ENCODE data around the gene RNF225. TPM values are rescaled to one million over a fixed set of nuclear protein-coding genes. Genes with fewer than 3 reads are reported as not detected.
A peak's percentile ranks its signal among the peaks of the same experiment; 100 is the strongest.

RNF225 gene
- polyA plus RNA-seq, 1 experiment = not detected

- H3K9me3 ChIP-seq (ENCODE audit: control insufficient read depth, insufficient read depth, low read length) = no peaks in the 10 kb centered on the region; the same call in 1 of the 2 replicates
- H3K27ac ChIP-seq (ENCODE audit: low read depth, low read length) = no peak overlapping the region
- ChIA-PET POLR2A (interaction anchor here (0.6 to 1.5 kb wide), 4 partner anchors 23 to 911 kb away, joined by 3 to 4 read pairs (median 3); no protein-coding TSS in a partner anchor), CTCF (interaction anchor here (0.6 kb wide), 1 partner anchor 17 kb away, joined by 3 read pairs; no protein-coding TSS in a partner anchor)
- peak overlapping the region; percentile 97 for H3K4me3 ChIP-seq (ENCODE audit: low read depth, low read length)
- no peaks in the 10 kb centered on the region for H3K27me3 ChIP-seq (ENCODE audit: control insufficient read depth, insufficient read depth, low read length)
- TF ChIP-seq, protein P1, sequence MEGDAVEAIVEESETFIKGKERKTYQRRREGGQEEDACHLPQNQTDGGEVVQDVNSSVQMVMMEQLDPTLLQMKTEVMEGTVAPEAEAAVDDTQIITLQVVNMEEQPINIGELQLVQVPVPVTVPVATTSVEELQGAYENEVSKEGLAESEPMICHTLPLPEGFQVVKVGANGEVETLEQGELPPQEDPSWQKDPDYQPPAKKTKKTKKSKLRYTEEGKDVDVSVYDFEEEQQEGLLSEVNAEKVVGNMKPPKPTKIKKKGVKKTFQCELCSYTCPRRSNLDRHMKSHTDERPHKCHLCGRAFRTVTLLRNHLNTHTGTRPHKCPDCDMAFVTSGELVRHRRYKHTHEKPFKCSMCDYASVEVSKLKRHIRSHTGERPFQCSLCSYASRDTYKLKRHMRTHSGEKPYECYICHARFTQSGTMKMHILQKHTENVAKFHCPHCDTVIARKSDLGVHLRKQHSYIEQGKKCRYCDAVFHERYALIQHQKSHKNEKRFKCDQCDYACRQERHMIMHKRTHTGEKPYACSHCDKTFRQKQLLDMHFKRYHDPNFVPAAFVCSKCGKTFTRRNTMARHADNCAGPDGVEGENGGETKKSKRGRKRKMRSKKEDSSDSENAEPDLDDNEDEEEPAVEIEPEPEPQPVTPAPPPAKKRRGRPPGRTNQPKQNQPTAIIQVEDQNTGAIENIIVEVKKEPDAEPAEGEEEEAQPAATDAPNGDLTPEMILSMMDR (IDR thresholded peaks at IDR 0.05; ENCODE audit: low read depth, low read length) = no peak
- DNase-seq (ENCODE audit: low read depth, low spot score) = no peak
Observed at GRCh38 chr19:58388175-58388526, 7.3 kb upstream of the RNF225 start.

DNA sequence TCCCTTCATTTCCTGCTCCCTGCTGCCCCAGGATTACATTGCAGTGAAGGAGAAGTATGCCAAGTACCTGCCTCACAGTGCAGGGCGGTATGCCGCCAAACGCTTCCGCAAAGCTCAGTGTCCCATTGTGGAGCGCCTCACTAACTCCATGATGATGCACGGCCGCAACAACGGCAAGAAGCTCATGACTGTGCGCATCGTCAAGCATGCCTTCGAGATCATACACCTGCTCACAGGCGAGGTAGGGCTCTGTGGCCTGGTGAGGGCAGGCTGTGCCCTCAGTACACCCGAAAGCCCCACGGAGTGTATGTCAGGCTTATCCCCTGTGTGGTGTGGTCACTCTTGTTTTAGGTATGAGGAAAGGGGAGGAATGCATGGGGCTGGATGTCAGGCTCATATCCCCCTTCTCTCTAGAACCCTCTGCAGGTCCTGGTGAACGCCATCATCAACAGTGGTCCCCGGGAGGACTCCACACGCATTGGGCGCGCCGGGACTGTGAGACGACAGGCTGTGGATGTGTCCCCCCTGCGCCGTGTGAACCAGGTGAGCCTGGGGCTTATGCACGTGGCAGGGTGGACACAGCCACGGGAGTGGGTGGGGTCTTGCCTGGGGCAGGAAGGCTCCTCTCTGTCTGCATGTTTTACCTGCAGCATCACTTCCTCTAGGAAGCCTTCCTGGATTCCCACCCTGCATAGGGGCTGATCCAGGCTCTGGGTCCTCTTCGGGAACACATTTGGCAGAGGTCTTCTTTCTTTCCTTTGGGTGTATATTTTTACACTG, 2.3 kb upstream of the RNF225 start:
- no peak overlapping the region for H3K4me3 ChIP-seq (ENCODE audit: low read depth, low read length)
- TF ChIP-seq, protein P1 (IDR thresholded peaks at IDR 0.05; ENCODE audit: low read depth, low read length) = no peak
- H3K27ac ChIP-seq (ENCODE audit: low read depth, low read length) = no peak overlapping the region
- DNase-seq (ENCODE audit: low read depth, low spot score) = no peak
- POLR2A ChIA-PET = interaction anchor here (1.0 kb wide), 1 partner anchor 12 kb away, joined by 5 read pairs; no protein-coding TSS in a partner anchor
- H3K27me3 ChIP-seq (ENCODE audit: control insufficient read depth, insufficient read depth, low read length) = no peaks in the 10 kb centered on the region
- no peaks in the 10 kb centered on the region for H3K9me3 ChIP-seq (ENCODE audit: control insufficient read depth, insufficient read depth, low read length)
- CTCF ChIA-PET = no interaction called here

- no peak for DNase-seq (ENCODE audit: low read depth, low spot score)
- H3K27me3 ChIP-seq (ENCODE audit: control insufficient read depth, insufficient read depth, low read length) = no peaks in the 10 kb centered on the region
- H3K27ac ChIP-seq (ENCODE audit: low read depth, low read length) = no peak overlapping the region
- no peak overlapping the region for H3K4me3 ChIP-seq (ENCODE audit: low read depth, low read length)
- ChIA-PET CTCF (no interaction called here), POLR2A (no interaction called here)
- H3K9me3 ChIP-seq (ENCODE audit: control insufficient read depth, insufficient read depth, low read length) = no peaks in the 10 kb centered on the region
- TF ChIP-seq, protein P1 (IDR thresholded peaks at IDR 0.05; ENCODE audit: low read depth, low read length) = no peak
Observed at GRCh38 chr19:58393725-58394033, 1.8 kb upstream of the RNF225 start.

DNA sequence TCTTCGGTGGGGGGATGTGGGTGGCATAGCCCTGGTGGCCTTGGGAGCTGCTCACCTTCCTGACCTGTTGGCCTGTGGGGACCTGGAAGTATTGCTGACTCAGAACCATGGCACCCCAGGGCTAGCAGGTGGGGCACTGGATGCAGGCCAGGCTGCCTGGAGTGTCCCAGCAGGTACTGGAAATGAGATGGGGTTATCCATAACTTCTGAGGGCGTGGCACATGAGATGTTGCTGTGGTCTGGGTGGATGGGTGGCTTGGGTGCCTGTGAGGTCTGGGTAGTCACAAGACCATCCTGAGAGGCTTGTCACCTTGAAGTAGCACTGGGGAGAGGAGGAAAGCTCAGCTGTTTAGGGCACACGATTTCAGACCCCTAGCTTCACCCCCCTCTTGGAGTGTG, 636 bp upstream of the RNF225 start:
- CTCF ChIA-PET = no interaction called here
- POLR2A ChIA-PET = no interaction called here
- H3K4me3 ChIP-seq (ENCODE audit: low read depth, low read length) = no peak overlapping the region
- TF ChIP-seq, protein P1 (IDR thresholded peaks at IDR 0.05; ENCODE audit: low read depth, low read length) = no peak
- no peak overlapping the region for H3K27ac ChIP-seq (ENCODE audit: low read depth, low read length)
- no peaks in the 10 kb centered on the region for H3K9me3 ChIP-seq (ENCODE audit: control insufficient read depth, insufficient read depth, low read length)
- no peaks in the 10 kb centered on the region for H3K27me3 ChIP-seq (ENCODE audit: control insufficient read depth, insufficient read depth, low read length)
- DNase-seq (ENCODE audit: low read depth, low spot score) = no peak

DNA sequence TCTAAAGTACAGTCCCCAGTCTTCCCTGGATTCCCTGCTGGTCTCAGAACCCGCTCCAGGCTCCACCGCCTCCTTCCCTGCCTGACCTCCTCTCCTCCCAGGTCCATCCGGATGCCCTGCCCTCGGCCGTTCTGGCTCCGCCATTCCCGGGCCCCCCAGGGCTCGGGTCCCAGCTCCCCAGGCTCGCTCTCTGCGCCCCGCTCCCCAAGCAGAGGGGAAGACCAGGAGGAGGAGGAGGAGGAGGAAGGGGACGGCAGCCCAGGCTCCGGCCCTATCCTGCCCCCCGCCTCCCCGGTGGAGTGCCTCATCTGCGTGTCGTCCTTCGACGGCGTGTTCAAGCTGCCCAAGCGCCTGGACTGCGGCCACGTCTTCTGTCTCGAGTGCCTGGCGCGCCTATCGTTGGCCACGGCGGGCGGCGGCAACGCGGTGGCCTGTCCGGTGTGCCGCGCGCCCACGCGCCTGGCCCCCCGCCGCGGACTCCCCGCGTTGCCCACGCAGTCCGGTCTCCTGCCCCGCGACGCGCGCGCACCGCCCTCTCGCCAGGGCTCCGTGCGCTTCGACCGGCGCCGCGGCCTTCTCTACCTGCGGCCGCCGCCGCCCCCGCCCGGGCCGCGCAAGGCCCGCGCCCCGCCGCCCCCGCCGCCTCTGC, 647 bp downstream of the RNF225 start:
- ChIA-PET CTCF (no interaction called here), POLR2A (no interaction called here)
- Histone ChIP-seq H3K4me3 (ENCODE audit: low read depth, low read length) (no peak overlapping the region), H3K9me3 (ENCODE audit: control insufficient read depth, insufficient read depth, low read length) (no peaks in the 10 kb centered on the region; the same call in 1 of the 2 replicates), H3K27me3 (ENCODE audit: control insufficient read depth, insufficient read depth, low read length) (no peaks in the 10 kb centered on the region), H3K27ac (ENCODE audit: low read depth, low read length) (no peak overlapping the region)
- DNase-seq (ENCODE audit: low read depth, low spot score) = no peak
- TF ChIP-seq, protein P1 (IDR thresholded peaks at IDR 0.05; ENCODE audit: low read depth, low read length) = no peak
